SHP77 (cell line): ENCODE results near the gene MYO3B.

Experiments
- DNase-seq, 2 experiments: peaks; one replicate each; lab custom pipeline; 2025; lab: John Stamatoyannopoulos, UW

Gene MYO3B

GRCh38 chr2:170701011-170701410 is 523.1 kb downstream of the MYO3B start:
- no peak for DNase-seq

GRCh38 chr2:170703776-170704476 is 526.0 kb downstream of the MYO3B start:
- DNase-seq: no peak
